Measurements from ENCODE around the gene MR1. TPM values are rescaled to one million over a fixed set of nuclear protein-coding genes. Genes with fewer than 3 reads are reported as not detected.

MR1 gene
- polyA plus RNA-seq, 1 donor (not counting 4 experiments of a cell fraction or from before 2014, with no cell fraction given) = 32.3 TPM

DNA sequence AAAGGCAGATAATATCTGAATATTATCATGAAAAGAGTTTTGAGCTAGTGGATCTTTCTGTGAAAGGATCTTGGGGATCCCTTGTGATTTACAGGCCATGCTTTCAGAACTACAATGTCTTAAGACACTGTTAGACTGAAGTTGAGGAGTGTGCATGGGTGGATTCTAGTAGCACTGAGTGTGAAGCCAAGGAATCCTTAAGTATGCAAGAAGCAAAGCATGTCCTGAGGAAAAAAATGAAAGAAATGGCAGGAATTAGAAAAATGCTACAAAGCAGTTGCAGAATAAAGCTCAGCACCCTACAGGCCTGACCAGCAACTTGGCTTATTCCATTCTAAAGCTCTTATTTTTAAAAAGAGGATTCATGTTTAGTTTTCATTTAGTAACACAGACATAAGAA lies 23.0 kb upstream of the MR1 start:
- Histone ChIP-seq H3K27me3 (ENCODE audit: control insufficient read depth, extremely low read depth, insufficient read depth, low read length) (no peaks in the 10 kb centered on the region), H3K79me2 (ENCODE audit: control insufficient read depth, insufficient read depth, low read length) (peaks cover 98% of the 10 kb centered on the region), H3K4me2 (ENCODE audit: control insufficient read depth, extremely low read depth, insufficient read depth, low read depth, low read length) (no peak overlapping the region), H3K4me3 (ENCODE audit: control insufficient read depth in 2 of 3, extremely low read depth in 1 of 3, insufficient read depth in 2 of 3, low read depth in 1 of 3, low read length in 3 of 3) (no peak overlapping the region), H3K9me3 (ENCODE audit: control insufficient read depth, low read depth, low read length) (no peaks in the 10 kb centered on the region), H3K36me3 (ENCODE audit: control insufficient read depth in 2 of 2, extremely low read depth in 1 of 2, insufficient read depth in 2 of 2, low read length in 2 of 2) (peaks cover 1 to 6% of the 10 kb centered on the region in 2 experiments), H4K20me1 (ENCODE audit: control insufficient read depth, extremely low read depth, insufficient read depth, low read length) (no peaks in the 10 kb centered on the region), H2AFZ (ENCODE audit: control insufficient read depth, low read length) (no peak overlapping the region), H3K9me1 (ENCODE audit: control insufficient read depth, extremely low read depth, insufficient read depth, low read length) (no peaks in the 10 kb centered on the region), H3K4me1 (ENCODE audit: control insufficient read depth, extremely low read depth, insufficient read depth, low read length) (peaks cover 5% of the 10 kb centered on the region), H3K27ac (ENCODE audit: control insufficient read depth, insufficient read depth, low read length) (no peak overlapping the region), H3K9ac (ENCODE audit: control insufficient read depth, extremely low read depth, insufficient read depth, low read length) (no peak overlapping the region)
- TF ChIP-seq, protein P1, sequence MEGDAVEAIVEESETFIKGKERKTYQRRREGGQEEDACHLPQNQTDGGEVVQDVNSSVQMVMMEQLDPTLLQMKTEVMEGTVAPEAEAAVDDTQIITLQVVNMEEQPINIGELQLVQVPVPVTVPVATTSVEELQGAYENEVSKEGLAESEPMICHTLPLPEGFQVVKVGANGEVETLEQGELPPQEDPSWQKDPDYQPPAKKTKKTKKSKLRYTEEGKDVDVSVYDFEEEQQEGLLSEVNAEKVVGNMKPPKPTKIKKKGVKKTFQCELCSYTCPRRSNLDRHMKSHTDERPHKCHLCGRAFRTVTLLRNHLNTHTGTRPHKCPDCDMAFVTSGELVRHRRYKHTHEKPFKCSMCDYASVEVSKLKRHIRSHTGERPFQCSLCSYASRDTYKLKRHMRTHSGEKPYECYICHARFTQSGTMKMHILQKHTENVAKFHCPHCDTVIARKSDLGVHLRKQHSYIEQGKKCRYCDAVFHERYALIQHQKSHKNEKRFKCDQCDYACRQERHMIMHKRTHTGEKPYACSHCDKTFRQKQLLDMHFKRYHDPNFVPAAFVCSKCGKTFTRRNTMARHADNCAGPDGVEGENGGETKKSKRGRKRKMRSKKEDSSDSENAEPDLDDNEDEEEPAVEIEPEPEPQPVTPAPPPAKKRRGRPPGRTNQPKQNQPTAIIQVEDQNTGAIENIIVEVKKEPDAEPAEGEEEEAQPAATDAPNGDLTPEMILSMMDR (optimal IDR thresholded peaks at IDR 0.05 in 1 of 3, IDR thresholded peaks at IDR 0.05 in 1 of 3, conservative IDR thresholded peaks at IDR 0.05 in 1 of 3; ENCODE audit: extremely low read depth in 1 of 3, insufficient read depth in 2 of 3, low read length in 3 of 3) = no peak
- no peak for TF ChIP-seq EZH2 (IDR thresholded peaks at IDR 0.05; ENCODE audit: low read length)
- dilution Hi-C loops (cut with MboI; ENCODE audit: extremely low pct_ligation_motif_present, low sequenced_read_pairs) = no loop called here
- DNase-seq (ENCODE audit: low read depth, low spot score) = no peak
- no peak for FAIRE-seq

DNA sequence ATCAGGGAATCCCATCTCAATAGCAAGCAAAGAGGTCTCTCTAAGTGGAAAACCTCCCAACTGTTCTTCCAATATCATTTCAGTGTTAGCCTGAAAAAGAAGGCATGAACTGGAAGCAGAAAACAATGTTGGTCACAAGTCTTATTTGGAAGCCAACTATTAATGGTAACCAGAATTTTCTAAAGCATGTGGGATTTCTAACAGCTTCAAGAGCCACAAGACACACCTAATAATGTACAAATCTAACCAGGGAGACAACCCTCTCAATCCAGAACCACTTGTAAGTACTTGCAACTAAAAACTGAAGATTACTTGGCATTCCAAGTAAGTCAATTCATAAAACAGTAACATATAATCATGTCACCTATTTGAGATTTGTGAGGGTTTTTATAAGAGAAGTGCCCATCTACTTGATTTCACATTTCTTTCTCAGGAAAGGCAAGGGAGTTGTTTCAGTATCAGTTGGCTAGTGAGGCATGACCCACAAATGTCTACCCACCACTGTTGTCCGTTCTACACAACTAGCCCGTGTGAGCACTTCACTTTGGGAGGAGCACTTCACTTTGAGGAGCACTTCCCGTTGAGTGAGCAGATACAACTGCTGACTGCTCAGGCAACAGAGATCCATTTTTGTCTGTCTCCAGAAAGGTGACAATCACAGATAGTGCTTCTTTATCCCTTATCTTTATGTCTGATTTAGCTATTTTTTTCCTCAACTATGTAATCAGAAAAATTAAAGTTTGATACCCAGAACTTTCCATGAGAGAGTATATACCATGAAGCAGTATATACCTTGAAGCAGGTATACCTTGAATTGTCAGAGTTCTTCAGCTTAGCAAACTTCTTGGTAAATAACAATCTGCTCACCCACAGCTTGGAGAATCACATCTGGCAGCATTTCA lies 22.2 kb upstream of the MR1 start:
- TF ChIP-seq, protein P1 (optimal IDR thresholded peaks at IDR 0.05 in 1 of 3, IDR thresholded peaks at IDR 0.05 in 1 of 3, conservative IDR thresholded peaks at IDR 0.05 in 1 of 3; ENCODE audit: extremely low read depth in 1 of 3, insufficient read depth in 2 of 3, low read length in 3 of 3) = no peak
- TF ChIP-seq EZH2 (IDR thresholded peaks at IDR 0.05; ENCODE audit: low read length) = no peak
- H3K4me1 ChIP-seq (ENCODE audit: control insufficient read depth, extremely low read depth, insufficient read depth, low read length) = peaks cover 5% of the 10 kb centered on the region
- H3K27ac ChIP-seq (ENCODE audit: control insufficient read depth, insufficient read depth, low read length) = no peak overlapping the region
- H4K20me1 ChIP-seq (ENCODE audit: control insufficient read depth, extremely low read depth, insufficient read depth, low read length) = no peaks in the 10 kb centered on the region
- DNase-seq (ENCODE audit: low read depth, low spot score) = no peak
- dilution Hi-C loops (cut with MboI; ENCODE audit: extremely low pct_ligation_motif_present, low sequenced_read_pairs) = no loop called here
- H3K27me3 ChIP-seq (ENCODE audit: control insufficient read depth, extremely low read depth, insufficient read depth, low read length) = no peaks in the 10 kb centered on the region
- H2AFZ ChIP-seq (ENCODE audit: control insufficient read depth, low read length) = no peak overlapping the region
- H3K4me2 ChIP-seq (ENCODE audit: control insufficient read depth, extremely low read depth, insufficient read depth, low read depth, low read length) = no peak overlapping the region
- no peaks in the 10 kb centered on the region for H3K9me3 ChIP-seq (ENCODE audit: control insufficient read depth, low read depth, low read length)
- no peak overlapping the region for H3K4me3 ChIP-seq (ENCODE audit: control insufficient read depth in 2 of 3, extremely low read depth in 1 of 3, insufficient read depth in 2 of 3, low read depth in 1 of 3, low read length in 3 of 3)
- H3K9ac ChIP-seq (ENCODE audit: control insufficient read depth, extremely low read depth, insufficient read depth, low read length) = no peak overlapping the region
- H3K9me1 ChIP-seq (ENCODE audit: control insufficient read depth, extremely low read depth, insufficient read depth, low read length) = no peaks in the 10 kb centered on the region
- peaks cover 99% of the 10 kb centered on the region for H3K79me2 ChIP-seq (ENCODE audit: control insufficient read depth, insufficient read depth, low read length)
- FAIRE-seq = no peak
- peaks cover 1 to 6% of the 10 kb centered on the region in 2 experiments for H3K36me3 ChIP-seq (ENCODE audit: control insufficient read depth in 2 of 2, extremely low read depth in 1 of 2, insufficient read depth in 2 of 2, low read length in 2 of 2)
